ENCODE data around the gene STAB1. TPM values are rescaled to one million over a fixed set of nuclear protein-coding genes. Genes with fewer than 3 reads are reported as not detected.

STAB1 gene
- total and polyA plus RNA-seq, 2 of the 13 experiments (the other 11 are each of a cell fraction or from before 2014, with no cell fraction given) = 0.09 to 0.34 TPM

GRCh38 chr3:52536369-52537164, 41.4 kb downstream of the STAB1 start, which contains the start of gene UQCC5 (continued):
- TF ChIP-seq IKZF4 (CRISPR knock-in tag; IDR thresholded peaks at IDR 0.05; ENCODE audit: borderline replicate concordance, low read depth, not compliant biosample characterization) (peak; percentile 62), MTA1 (CRISPR knock-in tag; IDR thresholded peaks at IDR 0.05; ENCODE audit: borderline replicate concordance) (peak; percentile 72; the same call in 1 of the 2 replicates), ZFP90 (CRISPR knock-in tag; IDR thresholded peaks at IDR 0.05; ENCODE audit: borderline replicate concordance) (peak; percentile 91; the same call in 1 of the 2 replicates), PCBP2 (optimal IDR thresholded peaks at IDR 0.05; ENCODE audit: low read depth, low read length, poor library complexity, severe bottlenecking) (no peak), ZNF512B (CRISPR knock-in tag; IDR thresholded peaks at IDR 0.05; ENCODE audit: borderline replicate concordance) (no peak), TBX3 (IDR thresholded peaks at IDR 0.05; ENCODE audit: borderline replicate concordance) (0 out of 2 replicates have a peak, but pooled peaks have one; percentile 8), ZNF281 (CRISPR knock-in tag; IDR thresholded peaks at IDR 0.05; ENCODE audit: borderline replicate concordance) (no peak), ZNF7 (CRISPR knock-in tag; IDR thresholded peaks at IDR 0.05) (no peak), ZFX (CRISPR knock-in tag; IDR thresholded peaks at IDR 0.05; ENCODE audit: low read depth) (peak; percentile 89), ZKSCAN8 (CRISPR knock-in tag; IDR thresholded peaks at IDR 0.05; ENCODE audit: borderline replicate concordance) (peak; percentile 43; the same call in 1 of the 2 replicates), HES4 (CRISPR knock-in tag; IDR thresholded peaks at IDR 0.05; ENCODE audit: borderline replicate concordance) (peak; percentile 98), ZNF879 (CRISPR knock-in tag; IDR thresholded peaks at IDR 0.05) (peak; percentile 61; the same call in 1 of the 2 replicates), ZNF598 (CRISPR knock-in tag; IDR thresholded peaks at IDR 0.05; ENCODE audit: borderline replicate concordance) (peak; percentile 73; the same call in 1 of the 2 replicates), ZNF367 (CRISPR knock-in tag; IDR thresholded peaks at IDR 0.05; ENCODE audit: borderline replicate concordance) (peak; percentile 38), KDM4B (CRISPR knock-in tag; IDR thresholded peaks at IDR 0.05) (no peak), ZBTB39 (CRISPR knock-in tag; IDR thresholded peaks at IDR 0.05) (no peak), POGZ (CRISPR knock-in tag; IDR thresholded peaks at IDR 0.05) (peak; percentile 59), E2F2 (CRISPR knock-in tag; IDR thresholded peaks at IDR 0.05; ENCODE audit: borderline replicate concordance) (0 out of 2 replicates have a peak, but pooled peaks have one; percentile 74), MEIS1 (CRISPR knock-in tag; IDR thresholded peaks at IDR 0.05; ENCODE audit: borderline replicate concordance) (no peak; the same call in 1 of the 2 replicates)

All from HepG2 (cell line).